Uterus (tissue), 4 donors: Measurements from ENCODE around the gene CAMK1D. TPM values are rescaled to one million over a fixed set of nuclear protein-coding genes. Genes with fewer than 3 reads are reported as not detected.
"Not testable (repeated sequence)": the region's sequence is repeated elsewhere in the genome, so short reads cannot be mapped to it uniquely, and the experiment has no call there.

Experiments used
- DNase-seq, 2 donors: peaks; one replicate each; pipeline ENCODE4 v3.0.0-alpha.2; 2019 to 2020
- H3K27ac ChIP-seq, 2 donors: fragments of 200-600 bp; sonication (generic); 1 replicate in 1 of 2; 2 replicates in 1 of 2; pipeline ENCODE4 v1.5.1; 2016 to 2018
- H3K27me3 ChIP-seq, 2 donors: fragments of 200-600 bp; sonication (generic); one replicate each; pipeline ENCODE4 v1.5.1; 2018 to 2019; ENCODE audit warnings: control low read depth in 1 of 2
- H3K36me3 ChIP-seq, 2 donors: fragments of 200-600 bp; sonication (generic); one replicate each; pipeline ENCODE4 v1.5.1; 2019; ENCODE audit warnings: control low read depth in 1 of 2
- H3K4me1 ChIP-seq, 2 donors: fragments of 200-600 bp; sonication (generic); one replicate each; pipeline ENCODE4 v1.5.1; 2018 to 2019; ENCODE audit warnings: control low read depth in 1 of 2
- H3K4me3 ChIP-seq, 2 donors: fragments of 200-600 bp; sonication (generic); 1 replicate in 1 of 2; 2 replicates in 1 of 2; pipeline ENCODE4 v1.5.1; 2018 to 2019; ENCODE audit warnings: mild to moderate bottlenecking in 1 of 2
- H3K9me3 ChIP-seq, 2 donors: fragments of 200-600 bp; sonication (generic); one replicate each; pipeline ENCODE4 v1.5.1; 2019; ENCODE audit warnings: control low read depth in 1 of 2
- POLR2A ChIP-seq, 2 donors: fragments of 450-650 bp; IDR thresholded peaks; one replicate each; pipeline ENCODE4 v1.6.1; 2016; ENCODE audit warnings: antibody characterized with exemption in 2 of 2, mild to moderate bottlenecking in 1 of 2, moderate library complexity in 1 of 2
- intact Hi-C: fragments of 100-400 bp; cut with DNase I; formaldehyde crosslinking; loops from one replicate; pipeline ENCODE4 v1.15.1; 2023; ENCODE audit warnings: low total_unique reads
- total RNA-seq, 4 donors: library from RNA; depleted of rRNA in 3 of 4; stranded (reverse); fragments of >200 nt in 3 of 4; gene quantifications; one replicate each; pipeline versions ENCODE4 v1.1.0 to v1.2.4, GENCODE V29; 2014 to 2023
- TF ChIP-seq, protein P1 (sequence below), 4 experiments: fragments of 200-600 bp in 2 of 4; fragments of 450-650 bp in 2 of 4; sonication (generic) in 2 of 4; IDR thresholded peaks; one replicate each; pipeline ENCODE4 v1.5.1; 2016 to 2019; ENCODE audit warnings: antibody characterized with exemption in 4 of 4, mild to moderate bottlenecking in 2 of 4, moderate library complexity in 1 of 4
- donor health status: DM: yes; HTN: yes; CAD: no.

Gene CAMK1D
- total RNA-seq, 4 donors from 2014 or later: 3.5 to 48.4 (median 10.8) TPM

DNA sequence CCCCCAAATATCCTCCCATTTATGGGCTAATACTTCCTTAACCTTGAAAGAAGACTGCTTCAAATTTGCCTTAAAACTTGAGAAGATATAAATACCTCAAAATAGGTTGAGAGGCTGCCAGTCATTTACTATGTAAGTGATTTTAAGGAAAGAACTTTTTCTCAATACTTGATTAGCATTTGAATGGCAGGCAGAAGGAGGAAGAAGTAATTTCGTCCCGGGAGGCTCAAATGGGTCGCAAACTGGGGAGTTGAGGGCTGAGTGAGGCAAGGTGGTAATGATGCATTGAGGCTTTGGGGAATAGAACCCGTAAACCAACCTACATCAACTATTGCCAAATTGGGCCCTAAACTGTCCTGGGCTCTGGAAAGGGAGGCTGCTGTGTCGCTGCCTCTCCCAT lies 11.1 kb downstream of the CAMK1D start:
- intact Hi-C loops: no loop called here
- Histone ChIP-seq H3K9me3 (no peaks in the 10 kb centered on the region), H3K4me3 (no peak overlapping the region), H3K4me1 (no peaks in the 10 kb centered on the region), H3K27me3 (no peaks in the 10 kb centered on the region), H3K36me3 (no peaks in the 10 kb centered on the region), H3K27ac (no peak overlapping the region)
- TF ChIP-seq, protein P1, sequence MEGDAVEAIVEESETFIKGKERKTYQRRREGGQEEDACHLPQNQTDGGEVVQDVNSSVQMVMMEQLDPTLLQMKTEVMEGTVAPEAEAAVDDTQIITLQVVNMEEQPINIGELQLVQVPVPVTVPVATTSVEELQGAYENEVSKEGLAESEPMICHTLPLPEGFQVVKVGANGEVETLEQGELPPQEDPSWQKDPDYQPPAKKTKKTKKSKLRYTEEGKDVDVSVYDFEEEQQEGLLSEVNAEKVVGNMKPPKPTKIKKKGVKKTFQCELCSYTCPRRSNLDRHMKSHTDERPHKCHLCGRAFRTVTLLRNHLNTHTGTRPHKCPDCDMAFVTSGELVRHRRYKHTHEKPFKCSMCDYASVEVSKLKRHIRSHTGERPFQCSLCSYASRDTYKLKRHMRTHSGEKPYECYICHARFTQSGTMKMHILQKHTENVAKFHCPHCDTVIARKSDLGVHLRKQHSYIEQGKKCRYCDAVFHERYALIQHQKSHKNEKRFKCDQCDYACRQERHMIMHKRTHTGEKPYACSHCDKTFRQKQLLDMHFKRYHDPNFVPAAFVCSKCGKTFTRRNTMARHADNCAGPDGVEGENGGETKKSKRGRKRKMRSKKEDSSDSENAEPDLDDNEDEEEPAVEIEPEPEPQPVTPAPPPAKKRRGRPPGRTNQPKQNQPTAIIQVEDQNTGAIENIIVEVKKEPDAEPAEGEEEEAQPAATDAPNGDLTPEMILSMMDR (IDR thresholded peaks at IDR 0.05): no peak
- no peak for TF ChIP-seq POLR2A (IDR thresholded peaks at IDR 0.05)
- DNase-seq: no peak

DNA sequence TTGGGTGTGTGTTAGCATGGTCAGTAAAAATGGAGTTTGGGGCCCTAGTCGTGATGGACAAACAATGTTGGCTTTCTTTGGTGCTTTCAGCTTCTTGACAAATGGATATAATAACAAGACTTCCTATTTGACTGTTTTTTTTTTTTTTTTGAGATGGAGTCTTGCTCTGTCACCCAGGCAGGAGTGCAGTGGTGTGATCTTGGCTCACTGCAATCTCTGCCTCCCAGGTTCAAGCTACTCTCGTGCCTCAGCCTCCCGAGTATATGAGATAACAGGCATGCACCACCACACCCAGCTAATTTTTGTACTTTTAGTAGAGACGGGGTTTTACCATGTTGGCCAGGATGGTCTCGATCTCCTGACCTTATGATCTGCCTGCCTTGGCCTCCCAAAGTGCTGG lies 11.8 kb downstream of the CAMK1D start:
- intact Hi-C loops, H3K27ac ChIP-seq, H3K4me3 ChIP-seq, H3K36me3 ChIP-seq, DNase-seq, H3K4me1 ChIP-seq, H3K9me3 ChIP-seq, H3K27me3 ChIP-seq: not testable (repeated sequence)

DNA sequence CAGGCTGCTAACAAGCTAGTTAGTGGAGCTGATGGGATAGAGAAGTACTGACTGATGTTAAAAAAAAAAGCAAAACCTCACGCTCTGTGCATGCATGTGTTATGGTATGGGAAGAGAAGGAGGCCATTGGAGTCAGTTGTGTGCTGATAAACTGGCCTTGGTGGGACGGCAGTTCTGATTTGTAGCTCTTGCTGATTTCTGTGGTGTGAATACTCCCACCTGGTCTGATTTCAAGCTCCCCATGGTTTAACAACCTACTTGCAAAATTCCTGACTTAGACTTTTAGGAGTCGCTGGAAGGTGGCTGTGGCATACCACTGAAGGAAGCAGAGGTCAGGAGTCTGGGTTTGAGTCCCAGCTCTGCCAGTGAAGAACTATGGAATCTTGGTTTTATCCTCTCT lies 15.2 kb downstream of the CAMK1D start:
- Histone ChIP-seq H3K36me3 (no peaks in the 10 kb centered on the region), H3K27ac (no peak overlapping the region), H3K27me3 (no peaks in the 10 kb centered on the region), H3K9me3 (no peaks in the 10 kb centered on the region), H3K4me1 (no peaks in the 10 kb centered on the region), H3K4me3 (no peak overlapping the region)
- intact Hi-C loops: no loop called here
- no peak for DNase-seq
- TF ChIP-seq POLR2A (IDR thresholded peaks at IDR 0.05): no peak
- TF ChIP-seq, protein P1 (IDR thresholded peaks at IDR 0.05): no peak

DNA sequence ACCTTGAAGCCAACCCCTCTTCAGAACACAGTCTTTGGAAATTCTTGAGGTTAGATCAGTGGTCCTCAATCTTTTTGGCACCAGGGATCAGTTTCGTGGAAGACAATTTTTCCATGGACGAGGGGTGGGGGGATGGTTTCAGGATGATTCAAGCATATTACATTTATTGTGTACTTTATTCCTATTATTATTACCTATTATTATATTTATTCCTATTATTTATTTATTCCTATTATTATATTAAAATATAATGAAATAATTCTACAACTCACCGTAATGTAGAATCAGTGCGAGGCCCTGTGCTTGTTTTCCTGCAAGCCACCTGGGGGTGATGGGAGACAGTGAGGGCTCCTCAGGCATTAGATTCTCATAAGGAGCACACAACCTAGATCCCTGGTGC lies 17.9 kb downstream of the CAMK1D start:
- no peaks in the 10 kb centered on the region for H3K9me3 ChIP-seq
- no peak for DNase-seq
- TF ChIP-seq, protein P1 (IDR thresholded peaks at IDR 0.05): no peak
- no peak for TF ChIP-seq POLR2A (IDR thresholded peaks at IDR 0.05)
- H3K36me3 ChIP-seq: no peaks in the 10 kb centered on the region
- H3K27ac ChIP-seq: no peak overlapping the region
- H3K4me3 ChIP-seq: no peak overlapping the region
- H3K27me3 ChIP-seq: no peaks in the 10 kb centered on the region
- intact Hi-C loops: no loop called here
- no peaks in the 10 kb centered on the region for H3K4me1 ChIP-seq

DNA sequence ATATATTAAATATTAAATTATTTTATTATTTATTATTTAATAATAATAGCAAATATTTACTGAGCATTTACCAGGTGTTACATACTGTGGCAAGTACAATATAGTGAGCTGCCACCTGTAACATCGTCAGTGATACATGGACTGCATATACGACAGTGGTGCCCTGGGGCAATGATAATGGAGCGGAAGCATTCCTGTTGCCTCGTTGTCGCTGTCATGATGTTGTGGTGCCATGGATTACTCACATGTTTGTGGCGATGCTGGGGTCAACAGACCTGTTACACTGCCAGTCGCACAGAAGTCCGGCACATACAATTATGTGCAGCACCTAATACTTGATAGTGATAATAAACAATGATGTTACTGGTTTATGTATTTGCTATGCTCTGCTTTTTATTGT lies 20.6 kb downstream of the CAMK1D start:
- no peak for DNase-seq

More for the DNA sequence above, 20.6 kb downstream of the CAMK1D start:
- H3K36me3 ChIP-seq: no peaks in the 10 kb centered on the region
- no peaks in the 10 kb centered on the region for H3K9me3 ChIP-seq
- TF ChIP-seq, protein P1 (IDR thresholded peaks at IDR 0.05): no peak
- no peak for TF ChIP-seq POLR2A (IDR thresholded peaks at IDR 0.05)
- H3K27me3 ChIP-seq: no peaks in the 10 kb centered on the region
- H3K27ac ChIP-seq: no peak overlapping the region
- no peaks in the 10 kb centered on the region for H3K4me1 ChIP-seq
- no peak overlapping the region for H3K4me3 ChIP-seq
- intact Hi-C loops: no loop called here
